HepG2 (cell line): ENCODE results near the gene OSBP. TPM values are rescaled to one million over a fixed set of nuclear protein-coding genes. Genes with fewer than 3 reads are reported as not detected.

Source experiments
- CEBPG ChIP-seq: IDR thresholded peaks from 2 replicates; pipeline ENCODE4 v1.6.1; 2016
- CREM ChIP-seq, 2 experiments: sonication (generic) in 1 of 2; formaldehyde crosslinking in 1 of 2; IDR thresholded peaks; 2 replicates each; pipeline versions ENCODE4 v1.4.0 to v1.6.1; 2016 to 2020; ENCODE audit warnings: antibody characterized with exemption in 1 of 2, mild to moderate bottlenecking in 1 of 2, missing genetic modification reagents in 1 of 2
- JDP2 ChIP-seq: sonication (generic); formaldehyde crosslinking; IDR thresholded peaks from 2 replicates; pipeline ENCODE4 v1.8.1; 2022; ENCODE audit warnings: missing genetic modification reagents, borderline replicate concordance
- MED1 ChIP-seq: sonication (generic); formaldehyde crosslinking; IDR thresholded peaks from 2 replicates; pipeline ENCODE4 v1.4.0; 2020; ENCODE audit warnings: missing genetic modification reagents
- NFIB ChIP-seq: sonication (generic); formaldehyde crosslinking; IDR thresholded peaks from 2 replicates; pipeline ENCODE4 v1.9.0; 2021; ENCODE audit warnings: missing genetic modification reagents, mild to moderate bottlenecking, borderline replicate concordance
- NKX3-1 ChIP-seq: sonication (generic); formaldehyde crosslinking; IDR thresholded peaks from 2 replicates; pipeline ENCODE4 v1.5.0; 2020; ENCODE audit warnings: missing genetic modification reagents
- PRMT3 ChIP-seq: sonication (generic); formaldehyde crosslinking; IDR thresholded peaks from 2 replicates; pipeline ENCODE4 v1.8.1; 2022; ENCODE audit warnings: low read depth, mild to moderate bottlenecking, moderate library complexity, missing genetic modification reagents, borderline replicate concordance
- REL ChIP-seq: sonication (generic); formaldehyde crosslinking; conservative IDR thresholded peaks from 2 replicates; pipeline ENCODE4 v1.8.0; 2022; ENCODE audit warnings: mild to moderate bottlenecking, missing genetic modification reagents, moderate library complexity
- SUZ12 ChIP-seq: fragments of 150-350 bp; IDR thresholded peaks from 2 replicates; pipeline ENCODE4 v1.6.1; 2014; ENCODE audit warnings: low read depth, low read length
- ZNF367 ChIP-seq: sonication (generic); formaldehyde crosslinking; IDR thresholded peaks from 2 replicates; pipeline ENCODE4 v1.4.0; 2020; ENCODE audit warnings: missing genetic modification reagents, borderline replicate concordance
- ZNF772 ChIP-seq: sonication (generic); formaldehyde crosslinking; IDR thresholded peaks from 2 replicates; pipeline ENCODE4 v1.5.0; 2020; ENCODE audit warnings: mild to moderate bottlenecking, missing genetic modification reagents
- ZSCAN31 ChIP-seq: sonication (generic); formaldehyde crosslinking; IDR thresholded peaks from 2 replicates; pipeline ENCODE4 v1.5.0; 2020; ENCODE audit warnings: low read depth, mild to moderate bottlenecking, missing genetic modification reagents
- polyA plus RNA-seq, 8 experiments: library from polyadenylated mRNA; depleted of rRNA in 3 of 8; stranded (reverse) in 7 of 8; unstranded in 1 of 8; fragments of >200 nt; fragmentation: Illumina TruSeq in 4 of 8; extraction: Trizol in 4 of 8; gene quantifications; 2 replicates each; pipeline versions ENCODE4 v1.2.1 to v1.2.3, GENCODE V29; 2011 to 2016; ENCODE audit warnings: low read depth in 4 of 8, missing spikeins in 1 of 8, mixed read lengths in 1 of 8; ENCODE audit not compliant: insufficient read depth in 1 of 8
- total RNA-seq, 5 experiments: library from RNA; depleted of rRNA; stranded (reverse); fragments of >200 nt; fragmentation: Illumina TruSeq; extraction: Trizol; gene quantifications; 2 replicates each; pipeline ENCODE4 v1.2.3, GENCODE V29; 2016; ENCODE audit warnings: low read depth in 1 of 5
- TF ChIP-seq, protein P1 (sequence below): sonication (generic); formaldehyde crosslinking; conservative IDR thresholded peaks from 2 replicates; pipeline ENCODE4 v1.4.0; 2020; ENCODE audit warnings: missing genetic modification reagents
- TF ChIP-seq, protein P2 (sequence below): sonication (generic); formaldehyde crosslinking; IDR thresholded peaks from 2 replicates; pipeline ENCODE4 v1.4.0; 2020; ENCODE audit warnings: missing genetic modification reagents, mild to moderate bottlenecking, borderline replicate concordance
- TF ChIP-seq, protein P3 (sequence below): sonication (generic); formaldehyde crosslinking; IDR thresholded peaks from 2 replicates; pipeline ENCODE4 v1.5.1; 2020; ENCODE audit warnings: mild to moderate bottlenecking, missing genetic modification reagents, moderate library complexity
- TF ChIP-seq, protein P4 (sequence below): sonication (generic); formaldehyde crosslinking; IDR thresholded peaks from 2 replicates; pipeline ENCODE4 v1.4.0; 2020; ENCODE audit warnings: missing genetic modification reagents

The OSBP gene
- total and polyA plus RNA-seq, 2 of the 13 experiments (the other 11 are each of a cell fraction or from before 2014, with no cell fraction given) = 12.1 to 13.5 TPM

DNA sequence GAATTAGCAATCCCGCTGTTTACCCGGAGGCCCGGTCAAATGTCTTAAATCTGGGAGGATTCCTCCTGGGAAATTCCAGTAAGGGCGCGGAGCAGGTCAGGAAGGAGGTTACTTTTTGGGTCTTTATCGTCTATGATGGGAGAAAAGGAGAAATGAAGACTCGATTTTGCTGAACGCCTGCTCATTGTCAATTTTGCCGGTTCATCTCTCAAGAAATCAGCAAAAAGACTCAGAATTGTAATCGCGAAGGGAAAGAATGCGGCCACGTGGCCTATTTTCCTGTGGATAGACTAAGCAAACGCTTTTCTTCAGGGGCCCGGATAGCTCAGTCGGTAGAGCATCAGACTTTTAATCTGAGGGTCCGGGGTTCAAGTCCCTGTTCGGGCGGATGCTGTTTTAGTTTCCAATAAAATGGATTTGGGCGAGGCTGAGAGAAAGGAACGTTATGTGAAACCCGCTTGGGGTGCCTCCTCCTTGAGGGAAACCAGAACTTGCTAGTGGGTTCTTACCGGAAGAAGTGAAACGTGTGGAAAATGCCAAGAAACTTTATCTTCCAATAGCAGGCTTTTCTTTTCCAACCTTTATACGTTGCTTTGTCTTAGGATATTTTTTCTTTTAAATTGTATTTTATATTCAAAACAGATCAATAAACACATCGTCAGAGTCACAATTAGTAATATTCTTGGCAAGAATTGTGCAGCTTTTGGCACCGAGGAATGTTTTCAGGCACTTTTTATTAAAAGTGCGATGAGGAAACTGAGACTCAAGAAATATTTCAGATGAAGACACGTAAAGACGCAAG is 59.3 kb downstream of the OSBP start (continued):
- TF ChIP-seq, protein P1, sequence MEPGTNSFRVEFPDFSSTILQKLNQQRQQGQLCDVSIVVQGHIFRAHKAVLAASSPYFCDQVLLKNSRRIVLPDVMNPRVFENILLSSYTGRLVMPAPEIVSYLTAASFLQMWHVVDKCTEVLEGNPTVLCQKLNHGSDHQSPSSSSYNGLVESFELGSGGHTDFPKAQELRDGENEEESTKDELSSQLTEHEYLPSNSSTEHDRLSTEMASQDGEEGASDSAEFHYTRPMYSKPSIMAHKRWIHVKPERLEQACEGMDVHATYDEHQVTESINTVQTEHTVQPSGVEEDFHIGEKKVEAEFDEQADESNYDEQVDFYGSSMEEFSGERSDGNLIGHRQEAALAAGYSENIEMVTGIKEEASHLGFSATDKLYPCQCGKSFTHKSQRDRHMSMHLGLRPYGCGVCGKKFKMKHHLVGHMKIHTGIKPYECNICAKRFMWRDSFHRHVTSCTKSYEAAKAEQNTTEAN (CRISPR knock-in tag) = no peak
- TF ChIP-seq JDP2 (CRISPR knock-in tag) (no peak), REL (CRISPR knock-in tag) (no peak), ZNF772 (CRISPR knock-in tag) (no peak), ZNF367 (no peak), NFIB (CRISPR knock-in tag) (no peak), SUZ12 (no peak), MED1 (CRISPR knock-in tag) (peak; percentile 22; the same call in 1 of the 2 replicates), CREM (IDR thresholded peaks at IDR 0.05) (no peak; the same call in 1 of the 2 replicates), CREM (CRISPR knock-in tag; IDR thresholded peaks at IDR 0.05) (no peak), NKX3-1 (CRISPR knock-in tag) (0 out of 2 replicates have a peak, but pooled peaks have one; percentile 29), PRMT3 (no peak), CEBPG (no peak), ZSCAN31 (0 out of 2 replicates have a peak, but pooled peaks have one; percentile 14)
- TF ChIP-seq, protein P2, sequence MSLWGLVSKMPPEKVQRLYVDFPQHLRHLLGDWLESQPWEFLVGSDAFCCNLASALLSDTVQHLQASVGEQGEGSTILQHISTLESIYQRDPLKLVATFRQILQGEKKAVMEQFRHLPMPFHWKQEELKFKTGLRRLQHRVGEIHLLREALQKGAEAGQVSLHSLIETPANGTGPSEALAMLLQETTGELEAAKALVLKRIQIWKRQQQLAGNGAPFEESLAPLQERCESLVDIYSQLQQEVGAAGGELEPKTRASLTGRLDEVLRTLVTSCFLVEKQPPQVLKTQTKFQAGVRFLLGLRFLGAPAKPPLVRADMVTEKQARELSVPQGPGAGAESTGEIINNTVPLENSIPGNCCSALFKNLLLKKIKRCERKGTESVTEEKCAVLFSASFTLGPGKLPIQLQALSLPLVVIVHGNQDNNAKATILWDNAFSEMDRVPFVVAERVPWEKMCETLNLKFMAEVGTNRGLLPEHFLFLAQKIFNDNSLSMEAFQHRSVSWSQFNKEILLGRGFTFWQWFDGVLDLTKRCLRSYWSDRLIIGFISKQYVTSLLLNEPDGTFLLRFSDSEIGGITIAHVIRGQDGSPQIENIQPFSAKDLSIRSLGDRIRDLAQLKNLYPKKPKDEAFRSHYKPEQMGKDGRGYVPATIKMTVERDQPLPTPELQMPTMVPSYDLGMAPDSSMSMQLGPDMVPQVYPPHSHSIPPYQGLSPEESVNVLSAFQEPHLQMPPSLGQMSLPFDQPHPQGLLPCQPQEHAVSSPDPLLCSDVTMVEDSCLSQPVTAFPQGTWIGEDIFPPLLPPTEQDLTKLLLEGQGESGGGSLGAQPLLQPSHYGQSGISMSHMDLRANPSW (CRISPR knock-in tag) = no peak
- TF ChIP-seq, protein P3, sequence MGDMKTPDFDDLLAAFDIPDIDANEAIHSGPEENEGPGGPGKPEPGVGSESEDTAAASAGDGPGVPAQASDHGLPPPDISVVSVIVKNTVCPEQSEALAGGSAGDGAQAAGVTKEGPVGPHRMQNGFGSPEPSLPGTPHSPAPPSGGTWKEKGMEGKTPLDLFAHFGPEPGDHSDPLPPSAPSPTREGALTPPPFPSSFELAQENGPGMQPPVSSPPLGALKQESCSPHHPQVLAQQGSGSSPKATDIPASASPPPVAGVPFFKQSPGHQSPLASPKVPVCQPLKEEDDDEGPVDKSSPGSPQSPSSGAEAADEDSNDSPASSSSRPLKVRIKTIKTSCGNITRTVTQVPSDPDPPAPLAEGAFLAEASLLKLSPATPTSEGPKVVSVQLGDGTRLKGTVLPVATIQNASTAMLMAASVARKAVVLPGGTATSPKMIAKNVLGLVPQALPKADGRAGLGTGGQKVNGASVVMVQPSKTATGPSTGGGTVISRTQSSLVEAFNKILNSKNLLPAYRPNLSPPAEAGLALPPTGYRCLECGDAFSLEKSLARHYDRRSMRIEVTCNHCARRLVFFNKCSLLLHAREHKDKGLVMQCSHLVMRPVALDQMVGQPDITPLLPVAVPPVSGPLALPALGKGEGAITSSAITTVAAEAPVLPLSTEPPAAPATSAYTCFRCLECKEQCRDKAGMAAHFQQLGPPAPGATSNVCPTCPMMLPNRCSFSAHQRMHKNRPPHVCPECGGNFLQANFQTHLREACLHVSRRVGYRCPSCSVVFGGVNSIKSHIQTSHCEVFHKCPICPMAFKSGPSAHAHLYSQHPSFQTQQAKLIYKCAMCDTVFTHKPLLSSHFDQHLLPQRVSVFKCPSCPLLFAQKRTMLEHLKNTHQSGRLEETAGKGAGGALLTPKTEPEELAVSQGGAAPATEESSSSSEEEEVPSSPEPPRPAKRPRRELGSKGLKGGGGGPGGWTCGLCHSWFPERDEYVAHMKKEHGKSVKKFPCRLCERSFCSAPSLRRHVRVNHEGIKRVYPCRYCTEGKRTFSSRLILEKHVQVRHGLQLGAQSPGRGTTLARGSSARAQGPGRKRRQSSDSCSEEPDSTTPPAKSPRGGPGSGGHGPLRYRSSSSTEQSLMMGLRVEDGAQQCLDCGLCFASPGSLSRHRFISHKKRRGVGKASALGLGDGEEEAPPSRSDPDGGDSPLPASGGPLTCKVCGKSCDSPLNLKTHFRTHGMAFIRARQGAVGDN (CRISPR knock-in tag) = no peak
- TF ChIP-seq, protein P4, sequence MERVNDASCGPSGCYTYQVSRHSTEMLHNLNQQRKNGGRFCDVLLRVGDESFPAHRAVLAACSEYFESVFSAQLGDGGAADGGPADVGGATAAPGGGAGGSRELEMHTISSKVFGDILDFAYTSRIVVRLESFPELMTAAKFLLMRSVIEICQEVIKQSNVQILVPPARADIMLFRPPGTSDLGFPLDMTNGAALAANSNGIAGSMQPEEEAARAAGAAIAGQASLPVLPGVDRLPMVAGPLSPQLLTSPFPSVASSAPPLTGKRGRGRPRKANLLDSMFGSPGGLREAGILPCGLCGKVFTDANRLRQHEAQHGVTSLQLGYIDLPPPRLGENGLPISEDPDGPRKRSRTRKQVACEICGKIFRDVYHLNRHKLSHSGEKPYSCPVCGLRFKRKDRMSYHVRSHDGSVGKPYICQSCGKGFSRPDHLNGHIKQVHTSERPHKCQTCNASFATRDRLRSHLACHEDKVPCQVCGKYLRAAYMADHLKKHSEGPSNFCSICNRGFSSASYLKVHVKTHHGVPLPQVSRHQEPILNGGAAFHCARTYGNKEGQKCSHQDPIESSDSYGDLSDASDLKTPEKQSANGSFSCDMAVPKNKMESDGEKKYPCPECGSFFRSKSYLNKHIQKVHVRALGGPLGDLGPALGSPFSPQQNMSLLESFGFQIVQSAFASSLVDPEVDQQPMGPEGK (CRISPR knock-in tag) = 0 out of 2 replicates have a peak, but pooled peaks have one; percentile 8
